Measurements from ENCODE around the gene TRMT5. TPM values are rescaled to one million over a fixed set of nuclear protein-coding genes. Genes with fewer than 3 reads are reported as not detected.

Gene TRMT5
- polyA plus RNA-seq, 1 experiment: 12.9 TPM

DNA sequence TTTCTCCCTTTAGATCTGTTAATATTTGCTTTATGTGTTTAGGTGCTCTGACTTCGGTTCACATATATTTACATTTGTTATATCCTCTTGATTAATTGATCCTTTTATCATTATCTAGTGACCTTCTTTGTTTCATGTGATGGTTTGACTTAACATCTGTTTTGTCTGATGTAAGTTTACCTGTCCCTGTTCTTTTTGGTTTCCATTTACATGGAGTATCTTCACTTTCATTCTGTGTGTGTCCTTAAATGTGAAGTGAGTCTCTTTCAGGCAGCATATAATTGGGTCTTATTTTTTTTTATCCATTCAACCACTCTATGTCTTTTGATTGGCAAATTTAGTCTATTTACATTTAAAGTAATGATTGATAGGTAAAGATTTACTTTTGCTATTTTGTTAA, 24.2 kb downstream of the TRMT5 start:
- POLR2A ChIA-PET: no interaction called here
- DNase-seq (ENCODE audit: low read depth, low spot score): no peak
- peaks cover 10% of the 10 kb centered on the region for H3K9me3 ChIP-seq (ENCODE audit: control insufficient read depth, insufficient read depth, low read length)
- no peak for TF ChIP-seq CTCF (IDR thresholded peaks at IDR 0.05; ENCODE audit: low read depth, low read length)
- CTCF ChIA-PET: no interaction called here
- no peak overlapping the region for H3K27ac ChIP-seq (ENCODE audit: low read depth, low read length)
- no peak overlapping the region for H3K4me3 ChIP-seq (ENCODE audit: low read depth, low read length)
- H3K27me3 ChIP-seq (ENCODE audit: control insufficient read depth, insufficient read depth, low read length): no peaks in the 10 kb centered on the region

DNA sequence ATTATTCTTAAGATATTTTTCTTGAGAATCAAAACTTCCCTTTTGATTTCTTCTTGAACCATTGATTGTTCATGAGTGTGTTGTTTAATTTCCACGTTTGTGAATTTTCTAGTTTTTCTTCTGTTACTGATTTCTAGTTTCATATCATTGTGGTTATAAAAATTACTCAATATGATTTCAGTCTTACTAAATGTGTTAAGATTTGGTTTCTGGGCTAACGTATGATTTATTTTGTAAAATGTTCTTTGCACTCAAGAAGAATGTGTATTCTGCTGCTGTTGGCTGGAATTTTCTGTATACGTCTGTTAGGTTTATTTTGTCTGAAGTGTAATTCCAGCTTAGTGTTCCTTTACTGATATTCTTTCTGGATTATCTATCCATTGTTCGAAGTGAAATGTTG, 24.7 kb downstream of the TRMT5 start:
- ChIA-PET POLR2A (no interaction called here), CTCF (no interaction called here)
- H3K9me3 ChIP-seq (ENCODE audit: control insufficient read depth, insufficient read depth, low read length): peaks cover 10% of the 10 kb centered on the region
- H3K4me3 ChIP-seq (ENCODE audit: low read depth, low read length): no peak overlapping the region
- no peaks in the 10 kb centered on the region for H3K27me3 ChIP-seq (ENCODE audit: control insufficient read depth, insufficient read depth, low read length)
- no peak for DNase-seq (ENCODE audit: low read depth, low spot score)
- no peak overlapping the region for H3K27ac ChIP-seq (ENCODE audit: low read depth, low read length)
- no peak for TF ChIP-seq CTCF (IDR thresholded peaks at IDR 0.05; ENCODE audit: low read depth, low read length)

DNA sequence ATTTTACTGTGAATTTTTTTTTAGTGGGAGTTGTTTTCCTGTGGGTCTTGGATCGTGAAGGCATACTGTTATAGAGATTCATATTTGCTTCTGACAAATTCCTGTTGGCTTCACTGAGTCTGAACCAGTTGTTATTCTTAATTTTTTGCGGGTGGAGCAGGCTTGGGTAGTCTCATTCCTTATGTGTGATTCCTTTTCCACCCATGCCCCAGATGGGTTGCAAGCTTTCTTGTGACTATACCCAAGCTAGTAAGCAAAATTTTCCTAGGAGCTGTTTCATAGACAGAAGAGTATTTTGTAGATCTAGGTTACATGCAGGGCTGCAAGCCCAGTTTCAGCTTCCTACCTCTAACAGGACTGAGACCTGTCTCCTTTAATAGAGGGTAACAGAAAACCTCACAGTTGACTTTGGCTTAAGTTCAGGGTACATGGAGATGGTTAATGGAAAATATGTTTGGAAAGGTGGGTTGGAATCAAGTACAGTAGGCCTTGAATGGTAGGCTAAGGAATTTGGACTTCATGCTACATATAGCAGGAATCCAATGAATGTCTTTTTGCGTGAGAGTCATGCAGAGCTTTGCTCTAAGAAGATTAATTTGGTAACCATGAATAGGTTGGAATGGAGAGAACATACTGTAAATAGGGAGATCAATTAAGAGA, 29.0 kb downstream of the TRMT5 start:
- Histone ChIP-seq H3K9me3 (ENCODE audit: control insufficient read depth, insufficient read depth, low read length) (no peaks in the 10 kb centered on the region), H3K27ac (ENCODE audit: low read depth, low read length) (no peak overlapping the region), H3K27me3 (ENCODE audit: control insufficient read depth, insufficient read depth, low read length) (no peaks in the 10 kb centered on the region), H3K4me3 (ENCODE audit: low read depth, low read length) (no peak overlapping the region)
- ChIA-PET POLR2A (no interaction called here), CTCF (no interaction called here)
- no peak for TF ChIP-seq CTCF (IDR thresholded peaks at IDR 0.05; ENCODE audit: low read depth, low read length)
- no peak for DNase-seq (ENCODE audit: low read depth, low spot score)

GRCh38 chr14:60946773-60947172, 34.1 kb downstream of the TRMT5 start:
- H3K4me3 ChIP-seq (ENCODE audit: low read depth, low read length): no peak overlapping the region
- H3K9me3 ChIP-seq (ENCODE audit: control insufficient read depth, insufficient read depth, low read length): no peaks in the 10 kb centered on the region
- CTCF ChIA-PET: no interaction called here
- H3K27me3 ChIP-seq (ENCODE audit: control insufficient read depth, insufficient read depth, low read length): no peaks in the 10 kb centered on the region
- POLR2A ChIA-PET: no interaction called here
- TF ChIP-seq CTCF (IDR thresholded peaks at IDR 0.05; ENCODE audit: low read depth, low read length): no peak
- no peak overlapping the region for H3K27ac ChIP-seq (ENCODE audit: low read depth, low read length)
- no peak for DNase-seq (ENCODE audit: low read depth, low spot score)

- no peak for DNase-seq (ENCODE audit: low read depth, low spot score)
- ChIA-PET POLR2A (no interaction called here), CTCF (no interaction called here)
Measured at GRCh38 chr14:60945984-60946383, 34.9 kb downstream of the TRMT5 start.

More at GRCh38 chr14:60945984-60946383, 34.9 kb downstream of the TRMT5 start:
- Histone ChIP-seq H3K4me3 (ENCODE audit: low read depth, low read length) (no peak overlapping the region), H3K9me3 (ENCODE audit: control insufficient read depth, insufficient read depth, low read length) (no peaks in the 10 kb centered on the region), H3K27ac (ENCODE audit: low read depth, low read length) (no peak overlapping the region), H3K27me3 (ENCODE audit: control insufficient read depth, insufficient read depth, low read length) (no peaks in the 10 kb centered on the region)
- no peak for TF ChIP-seq CTCF (IDR thresholded peaks at IDR 0.05; ENCODE audit: low read depth, low read length)

Data from AG04450 (cell line).